GM19239 (cell line): ENCODE measurements around the gene TMSB10.
"Not testable (repeated sequence)": the region's sequence is repeated elsewhere in the genome, so short reads cannot be mapped to it uniquely, and the experiment has no call there.

Experiments used
- DNase-seq: peaks from one replicate; pipeline ENCODE4 v3.0.0; 2011; ENCODE audit warnings: low spot score; ENCODE audit not compliant: insufficient read length
- FAIRE-seq: peaks from 2 replicates; lab custom pipeline; 2011; peaks lifted over from hg19 to GRCh38; lab: Jason Lieb, UNC

Gene TMSB10

DNA sequence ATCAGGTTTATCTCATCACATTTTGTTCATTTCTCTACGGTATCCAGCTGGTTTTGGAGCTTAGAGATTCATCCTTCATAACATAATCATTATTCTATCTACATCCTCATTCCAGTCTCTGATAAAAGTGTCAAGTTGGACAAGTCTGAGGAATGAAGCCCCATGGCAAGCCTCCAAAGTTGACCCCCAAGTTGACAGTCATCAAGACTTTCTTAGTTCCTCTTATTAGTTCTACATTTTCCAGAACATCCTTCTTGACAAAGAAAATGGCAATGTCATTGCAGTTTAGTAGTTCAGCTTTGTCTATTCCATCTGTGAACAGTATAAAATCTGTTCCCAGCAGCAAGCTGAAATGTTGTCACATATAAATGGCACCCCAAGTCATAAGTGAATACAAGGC lies 4.5 kb upstream of the TMSB10 start:
- no peak for DNase-seq
- no peak for FAIRE-seq

DNA sequence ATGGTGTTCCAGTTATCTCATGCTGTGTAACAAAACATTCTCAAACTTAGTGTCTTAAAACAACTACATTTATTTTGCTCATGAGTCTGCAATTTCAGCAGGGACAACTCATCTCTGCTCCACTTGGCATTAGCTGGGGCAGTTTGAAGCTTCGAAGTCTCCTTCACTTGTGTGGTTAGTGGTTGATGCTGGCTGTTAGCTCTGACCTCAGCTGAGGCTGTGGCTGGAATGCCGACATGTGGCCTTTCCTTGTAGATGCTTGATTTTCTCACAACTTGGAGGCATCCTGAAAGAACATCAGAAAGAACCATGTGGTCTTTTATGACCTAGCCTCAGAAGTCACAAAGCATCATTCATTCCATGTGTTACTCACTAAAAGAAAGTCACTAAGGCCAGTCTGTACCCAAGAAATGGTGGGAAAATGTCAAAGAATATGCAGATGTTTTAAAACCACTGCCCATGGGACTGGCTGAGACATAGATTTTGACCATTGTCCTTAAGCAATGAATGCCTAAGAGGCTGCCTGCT lies 3.8 kb upstream of the TMSB10 start:
- FAIRE-seq, result no peak

GRCh38 chr2:84902526-84902925 lies 2.9 kb upstream of the TMSB10 start:
- DNase-seq (no peak), FAIRE-seq (no peak)

More for the DNA sequence above, 3.8 kb upstream of the TMSB10 start:
- no peak for DNase-seq

DNA sequence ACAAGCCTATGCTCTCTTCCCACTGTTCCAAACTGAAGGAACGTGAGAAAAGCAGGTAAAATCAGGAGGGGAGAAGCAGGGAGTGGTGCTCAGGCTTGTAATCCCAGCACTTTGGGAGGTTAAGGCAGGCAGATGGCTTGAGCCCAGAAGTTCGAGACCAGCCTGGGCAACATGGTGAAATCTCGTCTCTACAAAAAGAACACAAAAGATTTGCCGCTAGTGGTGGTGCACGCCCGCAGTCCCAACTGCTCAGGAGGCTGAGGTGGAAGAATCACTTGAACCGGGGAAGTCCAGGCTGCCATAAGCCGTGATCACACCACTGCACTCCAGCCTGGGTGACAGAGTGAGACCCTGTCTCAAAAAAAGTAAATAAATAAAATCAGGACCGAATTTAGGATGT lies 1.3 kb upstream of the TMSB10 start:
- FAIRE-seq (no peak), DNase-seq (no peak)

- no peak for DNase-seq
- FAIRE-seq, result no peak
These were observed 710 bp upstream of the TMSB10 start for GRCh38 chr2:84904717-84905174.

- no peak for DNase-seq
- FAIRE-seq, result peak; percentile 37
These were observed 848 bp downstream of the TMSB10 start for GRCh38 chr2:84906108-84906899.

DNA sequence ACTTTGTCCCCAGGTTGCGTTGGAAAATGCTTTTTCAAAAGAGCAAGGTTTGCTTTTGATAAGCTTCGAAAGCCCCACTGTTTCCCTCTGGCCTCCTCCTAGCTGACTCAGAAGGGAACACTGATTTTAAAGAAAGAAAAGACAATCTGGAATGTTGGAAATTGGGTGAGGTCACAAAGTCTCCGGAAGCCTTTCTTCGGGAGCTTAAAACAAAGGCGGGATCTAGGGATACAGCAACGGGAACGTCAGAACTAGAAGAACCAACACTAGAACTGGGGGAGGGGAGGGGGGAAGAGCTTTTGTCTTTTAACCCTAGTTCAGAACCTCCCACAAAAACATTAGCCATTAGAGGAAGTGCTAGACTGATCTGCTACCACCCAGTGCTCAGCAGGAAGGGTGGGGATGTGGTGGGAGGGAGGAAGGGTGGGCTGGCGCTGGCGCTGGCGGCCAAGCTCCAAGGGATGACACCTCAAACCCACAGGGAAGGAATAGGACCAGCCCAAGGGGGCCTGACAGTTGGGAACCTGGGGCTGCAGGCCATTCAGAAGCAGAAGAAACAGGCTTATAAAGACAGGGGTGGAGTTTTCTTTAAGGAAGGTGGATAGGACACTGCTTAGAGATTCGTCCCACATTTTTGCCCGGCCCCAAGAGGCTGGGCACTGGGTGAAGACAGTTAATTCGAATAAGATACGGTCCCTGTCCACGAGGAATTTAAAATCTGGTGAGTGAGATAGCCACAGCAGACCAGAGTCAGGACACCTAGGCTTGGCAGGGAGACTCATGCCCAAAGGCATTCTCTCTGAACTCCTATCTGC lies 1.7 kb downstream of the TMSB10 start:
- peak; percentile 90 for FAIRE-seq

GRCh38 chr2:84908948-84909713 lies 3.7 kb downstream of the TMSB10 start:
- no peak for FAIRE-seq
- DNase-seq, result no peak

More for the DNA sequence above, 1.7 kb downstream of the TMSB10 start:
- peak; percentile 72 for DNase-seq

DNA sequence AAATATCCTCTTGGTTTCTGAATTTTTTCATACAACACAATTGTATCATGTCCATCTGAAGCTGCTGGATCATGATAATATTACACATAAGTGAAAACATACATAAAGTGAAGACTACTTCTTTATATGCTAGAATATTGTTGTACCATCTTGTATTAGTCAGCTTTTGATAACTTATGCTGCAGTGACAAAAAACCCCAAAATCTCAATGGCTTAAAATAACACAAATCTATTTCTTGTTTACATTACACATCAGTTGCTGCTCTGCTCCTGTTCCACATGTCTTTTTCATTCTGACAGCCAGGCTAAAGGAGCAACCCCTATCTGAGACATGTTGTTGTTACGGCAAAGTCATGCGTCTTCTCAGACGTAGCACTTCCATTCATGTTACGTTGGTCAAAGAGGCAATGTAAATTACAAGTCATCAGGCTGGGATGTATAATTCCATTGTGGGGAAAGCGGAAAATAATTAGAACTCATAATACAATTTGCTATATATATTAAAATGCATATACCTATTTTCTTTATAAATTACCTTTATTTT lies 5.8 kb downstream of the TMSB10 start:
- FAIRE-seq (no peak), DNase-seq (no peak)

- FAIRE-seq (no peak), DNase-seq (no peak)
These were observed 7.5 kb downstream of the TMSB10 start for GRCh38 chr2:84912984-84913383.

DNA sequence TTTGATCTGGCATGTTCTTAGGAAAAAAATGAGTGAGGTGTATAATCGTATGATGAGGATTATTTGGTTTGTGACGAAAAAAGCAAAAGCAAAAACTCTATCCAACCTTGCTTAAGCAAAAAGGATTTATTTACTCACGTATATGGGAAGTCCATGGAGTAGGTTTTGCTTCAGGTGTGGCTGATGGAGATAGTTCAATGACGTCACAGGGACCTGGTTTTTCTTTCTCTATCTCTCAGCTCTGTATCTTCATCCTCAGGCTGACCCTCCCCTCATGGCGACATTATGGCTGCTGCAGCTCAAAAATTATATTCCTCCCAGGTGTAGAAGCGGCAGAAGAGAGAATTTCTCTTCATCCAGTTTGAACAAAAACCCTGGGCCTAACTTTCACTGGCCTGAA lies 8.9 kb downstream of the TMSB10 start:
- DNase-seq (no peak), FAIRE-seq (no peak)

GRCh38 chr2:84915675-84916074 lies 10.2 kb downstream of the TMSB10 start:
- not testable (repeated sequence) for DNase-seq, FAIRE-seq

DNA sequence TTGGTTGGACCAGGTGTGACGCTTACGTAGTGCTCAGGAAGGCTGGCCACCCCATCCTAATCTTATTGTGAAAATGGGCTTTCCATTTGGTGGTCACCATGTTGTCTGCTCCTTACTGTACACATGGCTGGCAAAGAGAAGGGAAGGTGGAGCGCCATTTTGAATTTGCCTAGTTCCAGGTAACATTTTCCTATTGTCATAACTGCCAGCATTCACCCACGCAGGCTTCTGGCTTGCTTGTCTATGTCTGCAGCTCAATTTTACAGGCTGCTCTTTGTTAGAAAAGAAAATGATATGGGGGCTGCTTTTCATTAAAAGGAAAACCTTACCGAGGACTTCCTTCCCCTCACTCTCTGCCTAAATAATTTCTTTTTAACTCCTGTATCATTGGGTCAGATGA lies 12.4 kb downstream of the TMSB10 start:
- not testable (repeated sequence) for FAIRE-seq, DNase-seq

DNA sequence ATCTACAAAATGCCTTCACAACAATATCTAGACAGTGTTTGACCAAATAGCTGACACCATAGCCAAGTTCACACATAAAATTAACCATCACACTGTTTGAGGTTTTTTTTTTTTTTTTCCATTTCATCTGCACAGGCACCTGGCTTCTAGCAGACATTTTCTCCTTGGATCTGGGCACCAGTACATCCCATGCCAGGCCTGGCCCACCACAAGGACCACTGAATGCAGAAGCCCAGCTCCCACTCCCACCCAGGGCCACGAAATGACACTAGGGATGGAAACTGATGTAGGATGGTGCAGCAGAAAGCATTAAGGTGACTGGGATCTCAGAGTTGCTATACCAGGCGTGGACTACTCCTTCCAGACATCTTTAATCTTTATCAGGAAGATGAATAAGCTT lies 13.0 kb downstream of the TMSB10 start:
- DNase-seq (no peak), FAIRE-seq (no peak)

- DNase-seq (no peak), FAIRE-seq (peak; percentile 88)
These were observed 14.6 kb downstream of the TMSB10 start for GRCh38 chr2:84919885-84920580.

GRCh38 chr2:84923009-84923408 lies 17.6 kb downstream of the TMSB10 start:
- no peak for FAIRE-seq
- no peak for DNase-seq

DNA sequence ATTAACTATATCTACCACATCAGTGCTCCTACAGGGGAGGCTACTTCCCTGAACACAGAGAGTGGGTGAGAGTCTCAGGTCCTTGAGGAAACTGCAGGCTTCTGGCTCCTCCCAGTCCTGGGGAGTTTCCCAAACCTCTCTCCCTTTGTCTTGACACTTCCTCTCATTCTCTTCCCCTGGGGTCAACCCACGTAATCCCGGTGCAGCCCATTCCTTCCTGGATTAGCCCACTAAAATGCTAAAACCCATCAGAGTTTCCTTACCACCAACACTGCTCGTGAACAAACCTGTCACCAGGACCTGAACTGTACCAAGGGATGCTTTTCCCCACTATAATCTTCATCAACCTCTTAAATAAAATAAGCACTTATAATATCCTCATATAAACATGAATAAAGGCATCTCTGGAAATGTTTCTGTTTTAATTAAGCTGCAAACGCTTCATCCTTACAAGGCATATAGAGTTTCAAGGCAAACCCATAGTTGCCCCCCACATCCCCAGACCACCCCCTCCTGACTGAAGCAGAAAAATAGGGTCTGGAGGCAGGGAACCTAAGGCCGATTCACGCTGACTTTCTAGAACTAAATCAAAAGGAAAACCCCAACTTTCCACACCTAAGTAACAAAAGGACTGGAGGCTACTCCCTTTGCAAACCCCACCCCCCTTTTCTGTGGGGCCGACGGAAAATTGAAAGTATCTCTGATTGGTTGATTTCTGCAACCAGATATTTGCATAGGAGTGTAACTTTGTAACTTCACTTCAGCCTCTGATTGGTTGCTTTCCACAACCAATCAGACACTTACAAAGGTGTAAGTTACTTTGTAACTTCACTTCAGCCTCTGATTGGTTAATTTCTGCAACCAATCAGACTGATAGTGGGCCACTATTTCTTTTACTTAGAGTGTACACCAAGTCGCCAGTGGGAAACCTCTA lies 19.0 kb downstream of the TMSB10 start:
- FAIRE-seq (peak; percentile 74), DNase-seq (no peak)

GRCh38 chr2:84925336-84925723 lies 19.9 kb downstream of the TMSB10 start:
- FAIRE-seq, result no peak
- no peak for DNase-seq
